A549 (cell line): ENCODE measurements around the gene WRAP53. TPM values are rescaled to one million over a fixed set of nuclear protein-coding genes. Genes with fewer than 3 reads are reported as not detected.

Source experiments
- ATAC-seq, 2 experiments: fragments of 200-7000 bp in 1 of 2; fragments of >200 bp in 1 of 2; cut with Nextera tagmentation in 1 of 2; cut with Tn5 transposase in 1 of 2; 3 replicates each; pipeline versions ENCODE4 v1.8.0 to v1.9.1; 2018 to 2020; ENCODE audit warnings: mild to moderate bottlenecking in 1 of 2, moderate library complexity in 1 of 2
- CTCF ChIA-PET: fragments of 300-600 bp; sonication (Branson Sonifier 250); formaldehyde crosslinking; extraction: SDS; loops from one replicate; lab custom pipeline; 2021; ENCODE audit warnings: antibody characterized with exemption, inconsistent platforms; lab: Yijun Ruan, JAX
- POLR2A ChIA-PET: fragments of 350-600 bp; formaldehyde crosslinking; extraction: SDS; loops from one replicate; lab custom pipeline; 2021; ENCODE audit warnings: antibody characterized with exemption, inconsistent platforms; lab: Yijun Ruan, JAX
- DNase-seq, 2 experiments: peaks; one replicate each; pipeline versions ENCODE4 v3.0.0 to v3.0.0-alpha.2; 2011 to 2016; ENCODE audit warnings: low read depth in 1 of 2, low spot score in 1 of 2
- FAIRE-seq: peaks from 2 replicates; lab custom pipeline; 2011; peaks lifted over from hg19 to GRCh38; lab: Jason Lieb, UNC
- H3K27ac ChIP-seq, 2 experiments: fragments of >200 bp; sonication (Bioruptor Twin); formaldehyde crosslinking; 3 replicates each; pipeline ENCODE4 v1.5.1; 2016 to 2017
- H3K4me1 ChIP-seq: fragments of >200 bp; sonication (Bioruptor Twin); formaldehyde crosslinking; 3 replicates; pipeline ENCODE4 v1.6.1; 2016
- H3K4me2 ChIP-seq: fragments of >200 bp; sonication (Bioruptor Twin); formaldehyde crosslinking; 3 replicates; pipeline ENCODE4 v1.6.1; 2016
- H3K4me3 ChIP-seq: fragments of >200 bp; sonication (Bioruptor Twin); formaldehyde crosslinking; 3 replicates; pipeline ENCODE4 v1.5.1; 2016
- H3K9me3 ChIP-seq: fragments of >200 bp; sonication (Bioruptor Twin); formaldehyde crosslinking; 3 replicates; pipeline ENCODE4 v1.6.1; 2016
- BHLHE40 ChIP-seq: IDR thresholded peaks from 2 replicates; pipeline ENCODE4 v1.6.1; 2012; ENCODE audit warnings: low read depth, low read length, inconsistent platforms
- CBX8 ChIP-seq: fragments of 200-600 bp; sonication (generic); IDR thresholded peaks from 2 replicates; pipeline ENCODE4 v1.6.1; 2016
- CHD2 ChIP-seq: fragments of 150-350 bp; IDR thresholded peaks from 2 replicates; pipeline ENCODE4 v1.6.1; 2014; ENCODE audit warnings: low read length; ENCODE audit not compliant: partially characterized antibody
- CTCF ChIP-seq: fragments of >200 bp; sonication (Bioruptor Twin); formaldehyde crosslinking; IDR thresholded peaks from 3 replicates; pipeline ENCODE4 v1.5.1; 2016
- EP300 ChIP-seq, 2 experiments: fragments of >200 bp; sonication (Bioruptor Twin); formaldehyde crosslinking; IDR thresholded peaks; 2 replicates in 1 of 2; 3 replicates in 1 of 2; pipeline ENCODE4 v1.6.1; 2016 to 2017
- ESRRA ChIP-seq: fragments of 150-350 bp; IDR thresholded peaks from 2 replicates; pipeline ENCODE4 v1.6.1; 2014; ENCODE audit warnings: mild to moderate bottlenecking, low read length, borderline replicate concordance
- GATA3 ChIP-seq: IDR thresholded peaks from 2 replicates; pipeline ENCODE4 v1.6.1; 2012; ENCODE audit warnings: borderline replicate concordance
- HOXA7 ChIP-seq: fragments of 250-450 bp; sonication (Bioruptor Pico); IDR thresholded peaks from 2 replicates; pipeline ENCODE4 v1.5.0; 2020; ENCODE audit warnings: mild to moderate bottlenecking, moderate library complexity
- JUN ChIP-seq, 2 experiments: fragments of >200 bp; sonication (Bioruptor Twin); formaldehyde crosslinking; IDR thresholded peaks; 2 replicates in 1 of 2; 3 replicates in 1 of 2; pipeline ENCODE4 v1.6.1; 2016 to 2017
- KDM5A ChIP-seq: fragments of 200-600 bp; sonication (generic); IDR thresholded peaks from 2 replicates; pipeline ENCODE4 v1.6.1; 2016; ENCODE audit warnings: antibody characterized with exemption, mild to moderate bottlenecking
- MAX ChIP-seq: IDR thresholded peaks from 2 replicates; pipeline ENCODE4 v1.6.1; 2012
- MYC ChIP-seq: IDR thresholded peaks from 2 replicates; pipeline ENCODE4 v1.6.1; 2012; ENCODE audit warnings: mild to moderate bottlenecking, inconsistent platforms, low read length, improper control_type of control experiment, borderline replicate concordance
- NR3C1 ChIP-seq: fragments of >200 bp; sonication (Bioruptor Twin); formaldehyde crosslinking; IDR thresholded peaks from 3 replicates; pipeline ENCODE4 v1.6.1; 2017
- PHF8 ChIP-seq: fragments of 200-600 bp; sonication (generic); IDR thresholded peaks from 2 replicates; pipeline ENCODE4 v1.6.1; 2016; ENCODE audit warnings: low read depth, mild to moderate bottlenecking, antibody characterized with exemption, moderate library complexity, borderline replicate concordance
- POLR2A ChIP-seq: IDR thresholded peaks from 2 replicates; pipeline ENCODE4 v1.6.1; 2012; ENCODE audit warnings: mild to moderate bottlenecking, low read length
- RAD21 ChIP-seq, 2 experiments: fragments of >200 bp in 1 of 2; sonication (Bioruptor Twin) in 1 of 2; formaldehyde crosslinking in 1 of 2; IDR thresholded peaks in 1 of 2; conservative IDR thresholded peaks in 1 of 2; 2 replicates in 1 of 2; 3 replicates in 1 of 2; pipeline ENCODE4 v1.6.1; 2012 to 2018; ENCODE audit warnings: inconsistent platforms in 1 of 2
- REST ChIP-seq: fragments of 200-600 bp; sonication (generic); IDR thresholded peaks from 2 replicates; pipeline ENCODE4 v1.6.1; 2016; ENCODE audit warnings: antibody characterized with exemption, mild to moderate bottlenecking, moderate library complexity
- SMC3 ChIP-seq: fragments of >200 bp; sonication (Bioruptor Twin); formaldehyde crosslinking; IDR thresholded peaks from 3 replicates; pipeline ENCODE4 v1.6.1; 2018; ENCODE audit warnings: inconsistent platforms
- USF2 ChIP-seq: fragments of 450-650 bp; IDR thresholded peaks from 2 replicates; pipeline ENCODE4 v1.6.1; 2014; ENCODE audit warnings: antibody characterized with exemption
- WGBS: methylation state at CpG from one replicate; pipeline ENCODE4 v1.1.6; 2017; ENCODE audit errors: missing lambda C conversion rate; 5-methylcytosine and 5-hydroxymethylcytosine counted together
- polyA minus RNA-seq: library from RNA; depleted of rRNA, polyadenylated mRNA; stranded (reverse); fragments of >200 nt; gene quantifications from 2 replicates; pipeline ENCODE4 v1.2.3, GENCODE V29; 2011; rRNA and poly(A)+ RNA removed
- polyA plus RNA-seq, 4 experiments: library from polyadenylated mRNA; depleted of rRNA in 3 of 4; stranded (reverse); fragments of >200 nt; fragmentation: RNase III in 1 of 4; extraction: RNeasy Plus Mini Kit Qiagen cat#74134 plus additional on column Dnase treatment in 1 of 4; gene quantifications; 2 replicates in 3 of 4; 3 replicates in 1 of 4; pipeline ENCODE4 v1.2.3, GENCODE V29; 2011 to 2017

Gene WRAP53
- polyA plus RNA-seq (2011; rRNA removed) (15.9 and 17.4 TPM in 2 replicates), polyA plus RNA-seq (2017; fragmentation: RNase III; extraction: RNeasy Plus Mini Kit Qiagen cat#74134 plus additional on column Dnase treatment) (33.8 to 34.0 TPM (median 33.9 TPM) in 3 replicates), polyA minus RNA-seq (15.6 and 17.0 TPM in 2 replicates)
- polyA plus RNA-seq (2012; cell fraction: cytosol; rRNA removed), result 34.6 and 41.0 TPM in 2 replicates
- polyA plus RNA-seq (2012; cell fraction: nucleus; rRNA removed), result 72.3 and 83.0 TPM in 2 replicates

DNA sequence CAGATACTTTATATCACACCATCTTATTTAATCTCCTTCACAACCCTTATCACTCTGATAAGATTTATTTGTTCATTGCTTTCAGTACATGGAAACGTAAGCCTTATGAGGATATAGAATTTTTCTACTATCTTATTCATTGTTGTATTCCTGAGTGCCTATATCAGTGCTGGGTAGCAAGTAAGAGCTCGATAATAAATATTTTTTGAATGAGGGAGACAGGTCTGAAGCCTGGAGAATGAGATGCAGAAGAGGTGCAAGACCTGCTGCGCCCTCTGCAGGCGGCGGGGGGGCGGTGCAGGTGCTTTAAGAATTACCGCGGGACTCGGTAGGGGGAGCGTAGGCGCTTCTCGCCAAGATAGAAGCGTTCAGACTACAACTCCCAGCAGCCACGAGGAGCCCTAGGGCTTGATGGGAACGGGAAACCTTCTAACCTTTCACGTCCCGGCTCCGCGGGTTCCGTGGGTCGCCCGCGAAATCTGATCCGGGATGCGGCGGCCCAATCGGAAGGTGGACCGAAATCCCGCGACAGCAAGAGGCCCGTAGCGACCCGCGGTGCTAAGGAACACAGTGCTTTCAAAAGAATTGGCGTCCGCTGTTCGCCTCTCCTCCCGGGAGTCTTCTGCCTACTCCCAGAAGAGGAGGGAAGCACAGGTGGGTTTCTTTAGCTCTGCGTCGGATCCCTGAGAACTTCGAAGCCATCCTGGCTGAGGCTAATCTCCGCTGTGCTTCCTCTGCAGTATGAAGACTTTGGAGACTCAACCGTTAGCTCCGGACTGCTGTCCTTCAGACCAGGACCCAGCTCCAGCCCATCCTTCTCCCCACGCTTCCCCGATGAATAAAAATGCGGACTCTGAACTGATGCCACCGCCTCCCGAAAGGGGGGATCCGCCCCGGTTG lies at the start of gene WRAP53:
WRAP53 (plus strand) TSS at position 570 of the 900 bp plus-strand sequence; CDS start at position 742, 172 bp downstream.
- DNase-seq, result peak; percentile 98 to 99
- FAIRE-seq, result peak; percentile 79
- Histone ChIP-seq H3K4me1 (peaks cover 23% of the 10 kb centered on the region), H3K4me3 (peak within 1 kb of the TSS; percentile 77), H3K4me2 (peak within 1 kb of the TSS; percentile 93), H3K27ac (peak within 1 kb of the TSS; percentile 94 to 95), H3K9me3 (no peaks in the 10 kb centered on the region)
- TF ChIP-seq CBX8, result no peak
- TF ChIP-seq NR3C1, result no peak
- peak; percentile 99 for TF ChIP-seq CTCF
- TF ChIP-seq USF2, result 0 out of 2 replicates have a peak, but pooled peaks have one; percentile 3
- TF ChIP-seq MYC, result peak; percentile 68; the same call in 1 of the 2 replicates
- peak; percentile 90 for TF ChIP-seq SMC3
- TF ChIP-seq BHLHE40, result 0 out of 2 replicates have a peak, but pooled peaks have one; percentile 13
- TF ChIP-seq REST, result peak; percentile 76
- TF ChIP-seq KDM5A, result peak; percentile 72
- TF ChIP-seq MAX, result peak; percentile 87
- peak; percentile 66 for TF ChIP-seq POLR2A
- TF ChIP-seq CHD2, result peak; percentile 80
- peak in 1 of 2 experiments; percentile 78; a peak in 3 of 5 replicates for TF ChIP-seq JUN (IDR thresholded peaks at IDR 0.05)
- TF ChIP-seq PHF8, result peak; percentile 46; the same call in 1 of the 2 replicates
- 0 out of 2 replicates have a peak, but pooled peaks have one; percentile 32 for TF ChIP-seq GATA3
- no peak for TF ChIP-seq ESRRA
- no peak for TF ChIP-seq EP300 (IDR thresholded peaks at IDR 0.05)
- TF ChIP-seq RAD21 (conservative IDR thresholded peaks at IDR 0.05 in 1 of 2, IDR thresholded peaks at IDR 0.05 in 1 of 2), result peak; percentile 86
- TF ChIP-seq HOXA7 (CRISPR knock-in tag), result no peak
- ChIA-PET POLR2A (interaction anchor here (0.7 to 4.1 kb wide), 33 partner anchors 13 to 353 kb away, joined by 3 to 97 read pairs (median 7); partner anchors contain the start of genes ATP1B2, CD68, CNTROB and DNAH2), CTCF (interaction anchor here (0.6 to 10.0 kb wide), 62 partner anchors 13 to 471 kb away, joined by 3 to 191 read pairs (median 5); partner anchors contain the start of genes ATP1B2, CD68, DNAH2 and EFNB3)
- peak; percentile 85 to 91 for ATAC-seq
- 2% methylated on average over 45 of the region's 51 CpGs for WGBS
